Stimulated activated CD4-positive, alpha-beta T cell treated with anti-CD3 and anti-CD28 coated beads, Interleukin-15, amount 100 ng/mL, for 48 hours (primary cell): ENCODE data around the gene QSOX2.

Experiments
- DNase-seq, 2 donors: peaks; one replicate each; pipeline ENCODE4 v3.0.0-alpha.2; 2020; ENCODE audit warnings: low read depth in 2 of 2

Gene QSOX2

DNA sequence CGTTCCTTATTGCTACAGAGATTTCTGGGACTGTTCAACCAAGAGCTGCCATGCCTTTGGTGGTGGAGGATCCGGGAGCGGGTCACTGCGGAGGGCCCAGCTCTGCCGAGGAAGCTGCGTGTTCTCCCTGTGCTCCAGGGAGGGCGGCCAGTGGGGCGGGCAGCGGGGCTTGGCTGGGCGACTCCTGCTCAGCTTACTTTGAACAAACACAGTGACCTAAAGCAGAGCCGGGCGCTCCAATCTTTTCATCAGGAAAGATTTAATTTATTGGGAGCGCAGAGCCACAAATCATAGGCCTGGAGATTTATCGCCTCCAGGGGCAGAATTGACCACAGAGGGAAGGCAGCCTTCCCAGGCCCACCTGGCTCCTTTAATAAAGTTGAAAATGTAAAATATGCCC lies 68.4 kb downstream of the QSOX2 start:
- no peak for DNase-seq

DNA sequence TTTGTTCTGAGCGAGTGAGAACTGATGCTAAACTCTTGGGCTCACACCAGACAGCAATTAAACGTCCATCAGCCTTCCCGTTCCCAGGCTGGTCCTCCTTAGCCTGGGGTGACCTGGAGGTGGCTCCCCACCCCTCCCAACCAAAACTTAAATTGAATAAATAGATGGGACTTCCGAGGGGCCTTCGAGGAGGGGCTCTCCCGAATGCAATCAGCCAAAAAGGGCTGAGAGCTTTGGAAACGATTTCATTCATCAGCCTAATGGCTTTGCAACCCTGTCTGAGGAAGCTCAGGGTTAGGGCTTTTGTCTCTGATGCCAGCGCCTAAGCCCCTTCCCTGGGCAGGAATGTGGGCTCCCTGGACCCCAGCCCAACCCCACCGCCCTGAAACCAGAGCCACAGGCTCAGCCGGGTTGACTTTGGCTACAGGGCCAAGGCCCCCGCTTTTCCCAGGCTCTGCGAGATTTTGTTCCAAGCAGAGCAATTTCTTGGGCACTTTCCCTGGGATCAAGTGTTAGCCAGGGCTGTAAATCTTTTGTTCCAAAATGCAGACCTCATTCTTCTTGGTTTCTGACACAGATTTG lies 69.9 kb downstream of the QSOX2 start:
- DNase-seq: no peak

DNA sequence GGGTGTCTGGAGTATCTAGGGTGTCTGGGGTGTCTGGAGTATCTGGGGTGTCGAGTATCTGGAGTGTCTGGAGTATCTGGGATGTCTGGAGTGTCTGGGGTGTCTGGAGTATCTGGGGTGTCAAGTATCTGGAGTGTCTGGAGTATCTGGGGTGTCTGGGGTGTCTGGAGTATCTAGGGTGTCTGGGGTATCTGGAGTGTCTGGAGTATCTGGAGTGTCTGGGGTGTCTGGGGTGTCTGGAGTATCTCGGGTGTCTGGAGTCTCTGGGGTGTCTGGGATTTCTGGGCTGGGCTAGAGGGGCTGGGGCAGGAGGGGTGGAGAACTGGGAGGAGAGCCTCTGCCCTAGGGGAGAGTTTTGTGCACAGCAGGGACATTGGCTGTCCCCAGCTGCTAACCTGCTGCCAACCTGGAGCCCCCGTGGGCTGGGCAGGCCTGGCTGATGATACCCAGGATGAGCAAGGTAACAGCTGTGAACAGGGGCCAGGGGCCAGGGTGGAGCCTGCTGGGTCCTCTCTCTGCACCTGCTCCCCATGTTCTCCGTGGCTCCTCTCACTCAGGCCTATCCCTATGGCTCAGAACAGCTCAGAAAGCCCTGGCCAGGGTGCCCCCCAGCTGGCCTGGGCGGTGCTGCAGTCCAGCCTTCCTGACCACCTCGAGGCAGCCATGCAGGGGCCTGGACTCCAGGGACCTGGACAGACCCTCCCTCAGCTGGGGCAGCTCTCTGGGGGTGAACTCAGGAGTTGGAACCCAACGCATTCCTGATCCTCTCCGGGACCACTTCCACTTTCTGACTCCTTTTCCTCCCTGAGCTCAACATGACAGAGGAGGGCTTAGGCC lies 70.6 kb downstream of the QSOX2 start:
- DNase-seq: no peak

DNA sequence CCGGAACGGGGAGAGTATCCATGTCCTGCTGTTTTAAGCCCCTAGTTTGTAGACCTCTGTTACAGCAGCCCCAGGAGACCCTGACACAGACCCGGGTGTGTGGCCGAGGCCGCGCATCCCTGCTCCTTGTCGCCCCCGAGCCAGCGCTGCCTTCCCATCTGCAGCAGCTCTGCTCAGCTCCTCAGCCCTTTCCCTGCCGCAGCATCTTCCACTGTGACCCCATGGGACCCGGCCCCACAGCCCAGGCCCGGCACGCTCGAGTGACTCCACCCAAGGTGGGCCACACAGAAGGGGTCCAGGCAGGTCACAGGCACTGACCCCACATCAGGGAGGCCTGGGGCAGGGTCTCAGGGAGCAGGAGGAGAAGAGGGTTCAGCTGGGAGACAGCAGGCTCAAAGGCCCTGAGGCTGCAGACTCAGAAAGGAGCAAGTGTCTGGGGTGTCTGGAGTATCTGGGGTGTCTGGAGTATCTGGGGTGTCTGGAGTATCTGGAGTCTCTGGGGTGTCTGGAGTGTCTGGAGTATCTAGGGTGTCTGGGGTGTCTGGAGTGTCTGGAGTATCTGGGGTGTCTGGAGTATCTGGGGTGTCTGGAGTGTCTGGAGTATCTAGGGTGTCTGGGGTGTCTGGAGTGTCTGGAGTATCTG lies 71.8 kb downstream of the QSOX2 start:
- no peak for DNase-seq

DNA sequence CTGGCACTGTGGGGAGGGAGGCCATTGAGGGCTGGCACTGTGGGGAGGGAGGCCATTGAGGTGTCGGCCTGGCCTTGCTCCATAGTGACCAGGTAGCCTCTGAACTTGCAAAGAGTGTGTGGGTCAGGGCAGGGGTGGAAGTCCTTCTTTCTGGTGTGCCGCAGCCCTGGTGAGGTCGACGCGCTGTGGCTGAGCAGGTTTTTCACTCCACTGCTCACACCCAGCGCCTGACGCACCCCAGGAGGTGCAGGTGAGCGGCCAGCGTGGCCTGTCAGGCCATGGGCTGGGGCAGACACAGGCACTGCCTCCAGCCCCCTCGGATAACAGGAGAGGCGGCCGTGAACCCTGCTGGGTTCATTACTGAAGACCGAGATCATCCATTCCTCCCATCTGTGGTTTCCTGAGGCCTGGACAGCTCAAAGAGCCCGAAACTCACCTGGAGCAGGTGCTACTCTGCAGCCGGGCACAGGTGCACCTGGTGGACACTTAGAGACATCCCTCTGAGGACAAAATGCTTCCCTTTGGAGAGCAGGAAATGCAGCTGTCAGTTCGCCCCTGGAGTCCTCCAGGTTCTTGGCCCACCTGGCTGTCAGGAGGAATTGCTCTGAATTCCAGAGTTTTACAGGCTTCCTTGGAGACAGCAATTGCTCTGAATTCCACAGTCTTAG lies 73.1 kb downstream of the QSOX2 start:
- no peak for DNase-seq

DNA sequence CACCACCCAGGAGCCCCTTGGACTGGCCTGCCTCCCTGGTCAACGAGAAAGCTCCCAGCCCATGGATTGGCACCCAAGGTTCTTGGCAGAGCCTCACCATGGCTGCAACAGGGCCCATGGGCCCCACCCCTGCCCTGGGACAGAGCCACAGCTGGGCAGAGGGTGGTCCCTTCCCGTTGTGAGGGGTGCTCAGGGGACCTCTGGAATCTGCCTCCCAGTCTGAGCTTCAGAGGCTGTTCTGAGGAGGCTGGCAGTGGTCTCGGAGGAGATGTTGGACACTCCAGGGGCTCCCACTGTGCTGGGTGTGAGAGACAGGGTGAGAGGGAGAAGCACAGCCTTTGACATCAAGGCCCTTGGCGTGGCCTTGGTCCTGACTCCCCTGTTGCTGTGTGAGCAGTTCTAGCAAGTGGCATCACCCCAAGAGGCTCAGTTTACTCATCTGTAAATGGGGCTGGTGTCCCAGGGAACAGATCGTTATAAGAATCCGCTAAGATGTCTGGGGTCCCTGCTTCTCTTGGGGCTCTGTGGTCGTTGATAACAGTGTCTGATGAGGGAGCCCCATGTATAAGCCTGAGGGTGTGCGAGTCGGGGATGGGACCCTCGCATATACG lies 73.7 kb downstream of the QSOX2 start:
- no peak for DNase-seq

DNA sequence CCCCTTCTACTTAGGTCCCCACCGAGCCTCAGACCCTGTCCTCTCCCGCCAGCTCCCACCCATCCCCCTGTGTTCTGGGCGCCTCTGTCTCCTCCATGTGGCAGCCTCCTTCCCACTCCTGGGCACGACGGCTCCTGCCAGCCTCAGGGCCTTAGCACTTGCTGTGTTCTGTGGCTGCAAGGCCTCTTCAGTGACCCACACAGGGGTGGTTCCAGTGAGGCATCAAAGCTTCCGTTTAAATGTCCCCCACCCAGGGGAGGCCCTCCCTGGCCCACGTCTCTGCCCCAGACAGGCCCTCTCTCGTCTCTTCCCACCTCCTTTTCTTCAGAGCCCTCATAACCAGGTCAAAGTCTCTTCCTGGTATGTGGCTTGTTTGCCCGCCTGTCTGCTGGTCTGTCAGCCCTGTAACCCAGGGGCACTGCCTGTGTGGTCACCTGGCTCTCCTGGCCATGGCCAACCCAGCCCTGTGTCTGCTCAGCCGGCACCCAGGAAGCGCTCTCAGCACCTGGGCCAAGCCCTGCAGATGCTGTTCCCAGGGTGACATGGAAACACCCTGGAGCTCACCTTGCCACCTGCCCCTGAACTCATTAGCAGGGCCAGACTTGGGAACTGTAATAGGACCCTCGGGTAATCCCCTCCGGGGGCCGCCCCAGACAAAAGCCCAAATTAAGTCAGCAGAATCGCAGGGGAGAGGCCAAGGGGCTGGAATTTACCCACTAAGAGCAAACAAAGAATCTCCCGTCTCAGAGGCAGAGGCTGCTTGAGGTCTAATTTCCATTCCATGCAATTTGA lies 74.4 kb downstream of the QSOX2 start:
- no peak for DNase-seq

DNA sequence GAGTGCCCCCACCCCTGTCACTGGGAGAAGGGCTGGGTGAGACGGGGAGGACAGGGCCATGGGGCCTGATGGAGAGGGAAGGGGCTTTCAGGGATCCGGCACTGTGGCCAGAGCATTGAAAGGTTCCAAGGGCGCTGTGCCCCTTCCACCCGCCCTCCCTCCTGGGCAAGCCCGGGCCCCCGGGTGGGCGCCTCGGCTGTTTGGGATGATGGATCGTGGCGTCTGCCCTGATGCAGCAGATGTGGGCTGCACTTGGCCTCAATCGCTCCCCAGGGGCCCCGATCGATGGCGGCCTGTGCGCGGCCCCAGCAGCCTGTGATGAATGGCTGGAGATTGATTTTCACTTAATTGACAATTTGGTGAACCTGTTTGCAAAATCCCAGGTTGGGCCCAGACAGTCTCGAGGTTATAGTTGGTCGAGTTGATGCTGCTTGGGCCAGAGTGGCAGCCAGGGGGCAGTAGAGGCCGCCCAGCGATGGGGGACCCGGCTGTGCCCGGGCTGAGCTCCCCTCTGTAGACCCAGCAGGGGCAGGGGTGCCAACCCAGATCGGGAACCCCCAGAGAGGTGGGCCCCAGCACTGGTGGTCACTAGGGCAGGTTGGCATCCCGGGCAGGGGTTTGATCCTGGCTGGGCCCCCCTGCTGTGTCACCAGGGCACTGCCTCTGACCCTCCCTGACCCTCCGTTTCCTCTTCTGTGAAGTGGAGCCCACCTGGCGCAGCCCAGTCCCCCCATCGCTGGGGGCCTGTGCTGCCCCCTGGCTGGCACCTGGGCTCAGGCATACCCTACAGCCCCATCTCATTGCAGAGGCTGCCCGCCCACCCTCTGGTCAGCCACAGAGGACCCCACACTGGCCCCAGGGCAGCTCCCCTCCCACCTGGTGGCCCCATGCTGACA lies 75.4 kb downstream of the QSOX2 start:
- DNase-seq: peak; percentile 12 to 44

DNA sequence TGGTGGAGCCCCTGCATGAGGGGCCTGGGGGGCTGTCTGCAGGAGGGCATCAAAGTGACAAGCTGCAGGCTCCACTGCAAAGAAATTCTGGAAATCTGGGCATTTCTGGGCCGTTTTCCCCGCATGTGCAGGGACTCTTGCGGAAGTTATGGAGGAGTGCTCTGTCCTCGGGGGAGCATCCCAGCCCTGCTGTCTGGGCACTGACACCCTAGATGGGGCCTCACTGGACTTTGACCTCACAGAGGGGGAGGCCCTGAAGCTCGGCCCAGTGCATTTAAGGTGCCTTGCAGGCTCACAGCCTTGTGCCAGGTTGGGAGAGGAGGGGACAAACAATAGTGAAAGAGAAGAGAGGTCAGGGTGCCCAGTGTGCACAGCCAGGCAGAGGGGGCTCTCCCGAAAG lies 76.1 kb downstream of the QSOX2 start:
- DNase-seq: no peak

DNA sequence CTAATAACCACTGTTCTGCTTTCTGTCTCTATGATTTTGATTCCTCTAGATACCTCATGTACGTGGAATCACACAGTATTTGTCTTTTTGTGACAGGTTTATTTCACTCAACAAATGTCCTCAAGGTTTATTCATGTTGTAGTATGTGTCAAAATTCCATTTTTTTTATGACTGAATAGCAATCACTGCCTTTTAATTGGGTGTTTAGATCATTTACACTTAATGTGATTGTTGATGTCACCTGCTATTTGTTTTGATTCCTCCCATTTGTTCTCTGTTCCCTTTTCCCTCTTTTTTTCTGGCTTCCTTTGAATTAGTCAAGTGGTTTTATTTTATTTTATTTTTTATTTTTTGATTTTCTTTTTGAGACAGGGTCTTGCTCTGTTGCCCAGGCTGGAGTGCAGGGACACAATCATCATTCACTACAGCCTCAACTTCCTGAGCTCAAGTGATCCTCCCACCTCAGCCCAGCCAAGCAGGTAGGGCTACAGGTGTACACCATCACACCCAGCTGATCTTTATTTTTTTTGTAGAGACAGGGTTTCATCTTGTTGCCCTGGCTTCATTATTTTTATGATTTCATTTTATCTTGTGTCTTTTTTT lies 82.3 kb downstream of the QSOX2 start:
- DNase-seq: no peak

DNA sequence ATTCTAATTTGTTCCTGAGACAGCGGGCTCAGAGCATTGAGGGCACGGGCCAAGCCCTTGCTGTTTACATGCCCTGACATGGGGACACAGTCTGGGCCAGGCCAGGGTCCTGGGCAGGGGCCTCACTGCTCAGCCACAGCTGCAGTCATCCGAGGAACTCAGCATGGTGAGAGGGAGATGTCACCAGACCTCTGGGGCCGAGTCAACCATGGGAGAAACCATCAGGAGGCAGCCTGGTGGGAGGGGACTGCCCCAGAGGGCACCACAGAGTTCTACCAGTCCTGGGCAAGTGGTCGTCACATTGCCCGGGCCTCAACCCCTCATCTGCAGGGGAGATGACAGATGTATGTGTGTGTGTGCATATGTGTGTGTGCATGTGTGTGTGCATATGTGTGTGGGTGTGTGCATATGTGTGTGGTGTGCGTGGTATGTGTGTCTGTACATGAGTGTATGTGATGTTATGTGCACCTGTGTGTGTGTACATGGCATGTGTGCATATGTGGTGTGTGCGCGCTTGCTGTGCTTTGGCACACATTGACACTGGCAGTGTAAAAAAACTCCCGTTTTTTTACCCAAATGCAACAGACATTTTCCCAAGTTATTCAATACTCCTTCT lies 84.5 kb downstream of the QSOX2 start:
- no peak for DNase-seq

DNA sequence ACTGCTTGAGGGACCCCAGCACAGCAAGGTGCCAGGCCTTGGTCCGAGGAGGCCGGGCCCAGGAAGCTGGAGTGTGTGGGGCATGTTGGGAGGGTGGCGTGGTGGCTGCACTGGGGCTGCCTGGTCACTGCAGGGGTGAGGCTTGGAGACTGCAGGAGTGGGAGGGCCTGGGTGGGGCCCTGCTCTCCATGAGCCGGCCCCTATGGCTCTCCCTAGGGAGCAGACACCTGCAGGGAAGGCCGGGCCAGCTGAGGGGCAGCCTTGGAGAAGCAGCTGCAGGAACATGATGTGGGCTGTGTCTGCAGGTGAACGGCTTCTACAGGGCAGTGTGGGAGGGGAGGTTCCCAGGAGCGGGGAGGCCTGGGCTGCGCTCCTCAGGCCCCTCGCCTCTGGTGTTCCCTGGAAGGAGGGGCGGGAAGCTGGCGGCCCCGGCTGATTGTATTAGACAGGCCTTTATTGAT lies 85.2 kb downstream of the QSOX2 start:
- DNase-seq: no peak

DNA sequence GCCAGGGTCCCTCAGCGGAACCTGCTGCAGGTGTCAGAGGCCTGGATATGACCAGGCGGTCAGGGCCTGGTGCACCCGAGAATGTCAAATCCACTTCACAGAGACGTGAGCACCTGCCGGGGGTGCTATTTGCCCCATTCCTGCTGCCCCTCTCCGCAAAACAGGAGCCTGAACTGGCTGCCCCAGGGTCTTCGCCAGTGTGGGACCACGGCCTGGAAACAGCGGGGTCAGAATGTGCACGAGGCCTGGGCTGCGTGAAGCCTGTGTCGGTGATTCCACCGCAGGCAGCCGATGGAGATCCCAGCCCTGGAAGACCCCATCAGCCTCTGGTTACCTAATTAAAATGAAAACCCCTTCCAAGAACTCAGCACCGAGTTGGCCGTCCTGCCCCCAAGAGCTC lies 85.8 kb downstream of the QSOX2 start:
- DNase-seq: no peak

DNA sequence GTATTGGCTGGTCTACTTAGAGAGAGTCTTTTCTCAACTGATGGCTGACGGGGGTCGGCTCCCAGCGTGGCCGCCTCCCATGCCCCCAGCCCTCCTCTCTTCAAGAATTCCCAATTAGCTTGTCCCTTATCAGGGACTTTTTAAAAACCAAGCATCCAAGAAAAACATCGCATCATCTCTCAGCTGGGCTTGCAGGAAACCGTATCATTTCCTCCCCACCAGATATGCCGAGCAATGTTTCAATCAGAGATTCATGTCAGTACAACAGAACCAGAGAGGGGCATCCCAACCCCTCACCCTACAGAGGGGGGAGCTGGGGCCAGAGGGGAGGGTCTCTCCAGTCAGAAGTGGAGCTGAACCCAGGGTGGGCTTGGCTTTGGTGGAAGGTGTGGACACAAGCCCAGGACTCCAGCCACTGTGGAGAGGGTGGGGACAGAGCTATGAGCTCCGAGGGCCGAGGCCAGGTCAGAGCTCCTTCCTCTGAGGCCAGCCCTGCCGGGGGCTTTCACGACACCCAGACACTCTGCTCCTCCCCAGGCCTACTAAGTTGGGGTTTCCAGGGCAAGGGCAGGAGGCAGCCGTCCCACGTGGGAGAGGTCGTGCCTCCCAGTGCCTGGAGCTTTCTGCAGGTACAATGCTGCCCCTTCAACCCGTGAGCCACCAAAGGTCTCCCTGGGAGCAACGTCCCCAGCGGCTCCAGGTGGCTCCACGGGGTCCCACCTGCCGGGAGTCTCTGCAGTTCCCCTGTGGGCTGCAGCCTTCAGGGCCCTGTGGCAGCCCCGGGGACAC lies 87.9 kb downstream of the QSOX2 start:
- no peak for DNase-seq
